NCI-H1048 (cell line): ENCODE data around the gene UBE3D.
"Not testable (repeated sequence)": the region's sequence is repeated elsewhere in the genome, so short reads cannot be mapped to it uniquely, and the experiment has no call there.

Source experiments
- DNase-seq: peaks from one replicate; lab custom pipeline; 2025; lab: John Stamatoyannopoulos, UW

Gene UBE3D

DNA sequence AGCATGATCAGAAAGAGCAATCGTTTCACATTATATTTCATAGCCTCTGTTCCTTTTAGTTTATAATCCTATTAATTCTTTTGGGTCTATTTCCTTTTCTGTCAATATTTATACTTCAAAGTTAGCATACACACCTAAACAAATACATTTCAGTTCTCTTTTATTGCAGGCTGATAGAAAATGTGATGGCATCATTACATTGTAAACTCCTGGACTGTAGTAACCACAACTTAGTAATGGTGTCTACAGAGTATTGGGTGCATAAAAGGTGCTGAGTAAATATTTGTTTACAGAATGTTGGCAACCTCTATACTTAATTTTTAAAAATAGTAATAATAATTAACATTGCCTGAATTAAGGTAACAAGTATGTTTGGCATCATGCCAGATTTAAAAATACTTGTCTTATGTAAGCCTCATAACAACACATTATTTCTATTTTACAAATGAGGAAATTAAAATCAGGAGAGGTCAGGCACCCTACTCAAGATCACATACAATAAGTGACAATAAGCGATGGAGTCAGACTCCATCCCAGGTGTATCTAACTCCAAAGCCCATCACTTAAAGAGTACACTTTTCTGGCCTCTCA, 195.0 kb downstream of the UBE3D start:
- DNase-seq = no peak

DNA sequence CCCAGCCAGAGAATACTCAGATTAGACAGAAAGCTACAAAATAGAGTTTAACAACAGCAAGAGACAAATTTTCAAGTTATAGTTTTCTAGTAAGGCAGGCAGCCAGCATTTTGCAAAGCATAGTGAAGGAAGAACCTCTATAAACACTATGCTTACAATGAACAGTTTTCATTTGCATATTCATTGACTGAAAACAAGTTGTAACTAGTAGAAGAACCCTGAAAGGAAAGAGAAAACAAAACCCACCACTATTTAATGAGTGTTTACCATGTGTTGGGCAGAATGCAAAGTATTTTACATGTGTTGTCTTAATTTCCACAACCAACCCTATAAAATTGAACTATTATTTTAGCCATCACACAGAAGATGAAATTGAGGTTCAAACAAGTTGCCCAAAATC, 196.1 kb downstream of the UBE3D start:
- no peak for DNase-seq

DNA sequence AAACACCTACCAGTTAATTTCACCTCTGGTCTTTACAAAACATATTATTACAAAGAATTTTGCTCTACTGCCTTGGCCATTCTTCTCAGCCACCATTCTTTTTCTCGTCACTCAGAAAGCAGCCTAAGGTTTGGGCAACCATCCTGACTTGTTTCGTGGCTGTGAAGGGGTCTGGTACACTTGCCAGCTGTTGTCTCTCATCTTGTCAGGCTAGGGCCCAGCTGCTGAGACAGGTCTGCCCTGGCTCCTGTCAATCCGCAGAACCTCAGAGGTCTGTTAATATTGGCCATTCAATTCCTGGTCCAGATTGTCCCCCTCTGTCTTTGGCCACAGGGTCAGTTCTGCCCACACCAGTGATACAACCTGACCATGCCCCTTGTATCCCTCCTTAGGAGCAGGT, 197.7 kb downstream of the UBE3D start:
- no peak for DNase-seq

DNA sequence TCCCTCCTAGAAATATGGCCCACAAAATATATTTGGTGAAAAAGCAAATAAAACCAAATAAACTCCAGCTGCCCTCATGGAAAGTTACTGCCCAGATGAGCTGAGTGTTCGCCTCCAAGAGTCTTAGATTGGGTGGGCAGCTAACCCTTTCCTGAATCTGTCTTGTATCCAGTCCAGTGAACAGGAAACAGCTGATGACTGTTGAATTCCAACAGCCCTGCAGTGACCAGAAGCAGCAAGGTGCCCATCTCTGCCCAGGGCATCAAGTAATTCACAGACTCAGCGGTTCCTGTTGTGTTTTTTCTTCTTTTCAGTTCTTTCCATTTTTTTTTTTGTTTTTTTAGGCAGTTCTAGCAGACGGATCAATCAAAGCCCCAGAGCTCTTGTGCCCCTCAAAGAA, 199.2 kb downstream of the UBE3D start:
- no peak for DNase-seq

DNA sequence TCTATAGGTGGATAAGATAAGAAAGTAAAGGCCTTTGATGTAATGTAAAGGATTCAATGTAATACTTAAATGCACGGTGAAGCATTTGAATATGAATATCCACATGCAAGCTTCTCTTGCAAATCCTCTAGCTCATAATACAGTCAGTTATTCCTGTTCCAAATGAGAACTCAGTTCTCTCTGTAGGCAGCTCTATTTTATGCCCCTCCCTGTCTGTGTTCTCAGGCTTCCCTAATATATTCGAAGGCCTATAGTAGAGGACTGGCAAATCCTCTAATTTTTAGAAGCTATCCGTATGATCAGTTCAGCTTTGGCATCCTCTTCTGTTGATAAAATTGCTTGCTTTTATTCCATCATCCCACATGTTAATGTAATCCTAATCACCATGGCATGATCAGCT, 200.2 kb downstream of the UBE3D start:
- no peak for DNase-seq

DNA sequence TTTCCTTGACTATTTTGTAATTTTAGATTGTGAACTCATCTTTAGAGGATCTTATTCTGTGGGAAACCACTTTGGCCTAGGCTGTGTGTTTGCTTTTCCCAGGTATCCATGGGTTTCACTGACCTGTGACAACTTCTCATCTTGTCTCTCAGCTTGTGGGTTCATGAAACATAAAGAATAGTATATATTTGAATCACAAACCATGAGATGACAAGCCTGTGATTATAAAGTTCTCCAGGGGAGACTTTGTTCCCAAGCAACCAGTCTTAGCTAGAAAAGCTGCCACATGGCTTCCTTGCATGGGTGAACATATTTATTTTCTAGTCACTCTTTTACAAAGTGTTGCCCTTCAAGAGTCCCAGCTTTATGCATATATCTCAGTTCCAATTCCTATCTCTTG, 201.9 kb downstream of the UBE3D start:
- no peak for DNase-seq

DNA sequence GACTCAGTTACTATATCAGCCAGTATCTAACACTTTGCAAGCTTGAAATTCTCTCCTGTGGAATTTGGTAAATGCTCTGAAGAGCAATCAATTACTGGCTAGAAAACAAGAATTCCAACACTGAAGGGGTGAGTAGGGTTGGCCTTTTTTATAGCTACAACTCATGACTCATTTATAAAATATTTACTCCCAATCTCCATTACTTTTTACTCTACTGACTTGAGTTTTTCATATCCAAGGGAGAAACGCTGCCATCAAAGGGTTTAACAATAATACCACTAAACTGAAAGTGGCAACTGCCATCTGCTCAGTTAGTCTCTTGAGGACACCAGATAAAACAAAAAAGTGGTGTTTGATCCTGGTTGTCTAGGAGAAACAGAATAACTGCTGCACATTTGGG, 203.1 kb downstream of the UBE3D start:
- no peak for DNase-seq

DNA sequence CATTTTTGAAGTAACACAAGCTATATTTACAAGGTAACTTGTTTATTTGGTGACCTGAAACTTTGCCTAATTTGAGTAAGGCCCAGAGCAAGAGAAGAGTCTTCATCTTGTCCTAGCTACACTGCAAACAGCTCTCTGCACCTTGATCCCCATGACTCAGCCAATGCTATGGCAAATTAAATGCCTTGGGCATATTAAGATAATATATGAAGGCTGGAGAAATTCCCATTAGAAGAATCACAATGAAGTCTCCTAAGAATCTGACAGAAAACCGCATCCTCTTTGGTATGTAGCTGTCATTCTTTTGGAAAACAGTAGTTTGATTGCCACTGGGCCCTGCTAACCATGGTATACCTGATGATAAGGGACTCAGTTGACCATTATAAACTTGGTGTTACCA, 204.5 kb downstream of the UBE3D start:
- DNase-seq = no peak

DNA sequence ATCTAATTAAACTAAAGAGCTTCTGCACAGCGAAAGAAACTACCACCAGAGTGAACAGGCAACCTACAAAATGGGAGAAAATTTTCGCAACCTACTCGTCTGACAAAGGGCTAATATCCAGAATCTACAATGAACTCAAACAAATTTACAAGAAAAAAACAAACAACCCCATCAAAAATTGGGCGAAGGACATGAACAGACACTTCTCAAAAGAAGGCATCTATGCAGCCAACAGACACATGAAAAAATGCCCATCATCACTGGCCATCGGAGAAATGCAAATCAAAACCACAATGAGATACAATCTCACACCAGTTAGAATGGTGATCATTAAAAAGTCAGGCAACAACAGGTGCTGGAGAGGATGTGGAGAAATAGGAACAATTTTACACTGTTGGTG, 209.6 kb downstream of the UBE3D start:
- DNase-seq = not testable (repeated sequence)

DNA sequence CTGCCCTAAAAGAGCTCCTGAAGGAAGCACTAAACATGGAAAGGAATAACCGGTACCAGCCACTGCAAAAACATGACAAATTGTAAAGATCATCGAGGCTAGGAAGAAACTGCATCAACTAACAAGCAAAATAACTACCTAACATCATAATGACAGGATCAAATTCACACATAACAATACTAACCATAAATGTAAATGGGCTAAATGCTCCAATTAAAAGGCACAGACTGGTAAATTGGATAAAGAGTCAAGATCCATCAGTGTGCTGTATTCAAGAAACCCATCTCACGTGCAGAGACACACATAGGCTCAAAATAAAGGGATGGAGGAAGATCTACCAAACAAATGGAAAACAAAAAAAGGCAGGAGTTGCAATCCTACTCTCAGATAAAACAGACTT, 212.7 kb downstream of the UBE3D start:
- not testable (repeated sequence) for DNase-seq

DNA sequence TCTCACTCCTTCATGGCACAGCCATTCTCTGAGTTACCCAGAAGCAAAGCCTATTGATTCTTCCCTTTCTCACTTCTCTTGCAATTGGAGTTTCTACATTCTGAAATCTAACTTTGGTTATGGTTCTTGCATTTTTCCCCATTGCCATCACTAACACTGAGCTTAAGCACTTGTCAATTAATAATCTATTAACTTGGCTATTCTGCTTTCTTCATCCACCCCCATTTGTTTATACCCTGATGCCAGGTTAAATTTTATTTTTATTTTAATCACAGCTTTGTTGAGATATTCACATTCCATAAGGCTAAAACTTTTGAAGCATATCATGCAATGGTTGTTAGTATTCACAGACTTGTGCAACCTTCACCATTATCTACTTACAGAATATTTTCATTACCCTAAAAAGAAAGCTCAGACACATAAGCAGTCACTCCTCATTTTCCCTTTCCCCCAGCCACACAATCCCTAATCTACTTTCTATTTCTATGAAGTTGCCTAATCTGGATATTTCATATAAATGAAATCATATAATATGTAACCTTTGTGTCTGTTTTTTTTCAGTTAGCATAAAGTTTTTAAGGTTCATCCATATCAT, 222.3 kb downstream of the UBE3D start:
- DNase-seq = no peak

DNA sequence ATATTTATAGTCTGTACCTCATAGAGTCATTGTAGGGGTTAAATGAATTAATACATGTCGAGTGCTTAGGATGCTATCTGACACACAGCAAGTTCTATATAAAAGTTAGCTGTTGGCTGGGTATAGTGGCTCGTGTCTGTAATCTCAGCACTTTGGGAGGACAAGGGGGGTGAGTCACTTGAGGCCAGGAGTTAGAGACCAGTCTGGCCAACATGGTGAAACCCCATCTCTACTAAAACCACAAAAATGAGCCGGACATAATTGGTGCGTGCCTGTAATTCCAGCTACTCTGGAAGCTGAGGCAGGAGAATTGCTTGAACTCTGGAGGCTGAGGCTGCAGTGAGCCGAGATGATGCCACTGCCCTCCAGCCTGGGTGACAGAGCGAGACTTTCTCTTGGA, 222.9 kb downstream of the UBE3D start:
- DNase-seq = no peak
